GM19438 (cell line): ENCODE results near the gene OLFM1.

Source experiments
- ATAC-seq: cut with Tn5 transposase; IDR thresholded peaks from one replicate; pipeline ENCODE4 v1.9.1; 2021; ENCODE audit warnings: low read depth; ENCODE audit not compliant: unreplicated experiment

OLFM1 gene

DNA sequence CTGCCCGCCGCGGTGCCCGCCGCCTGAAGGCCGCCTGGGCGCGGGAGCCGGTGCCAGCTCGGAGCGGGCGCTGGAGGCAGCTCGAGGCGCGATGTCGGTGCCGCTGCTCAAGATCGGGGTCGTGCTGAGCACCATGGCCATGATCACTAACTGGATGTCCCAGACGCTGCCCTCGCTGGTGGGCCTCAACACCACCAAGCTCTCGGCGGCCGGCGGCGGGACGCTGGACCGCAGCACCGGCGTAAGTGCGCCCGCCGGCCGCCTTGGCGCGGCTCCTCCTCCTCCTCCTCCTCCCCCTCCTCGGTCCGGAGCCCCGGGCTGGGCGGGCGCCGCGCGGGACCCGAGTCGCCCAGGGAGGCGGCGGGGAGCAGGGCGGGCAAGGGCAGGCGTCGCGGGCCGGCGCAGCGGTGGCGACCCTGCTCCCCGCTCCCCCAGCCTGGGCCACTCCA lies 455 bp downstream of the OLFM1 start:
- no peak for ATAC-seq

DNA sequence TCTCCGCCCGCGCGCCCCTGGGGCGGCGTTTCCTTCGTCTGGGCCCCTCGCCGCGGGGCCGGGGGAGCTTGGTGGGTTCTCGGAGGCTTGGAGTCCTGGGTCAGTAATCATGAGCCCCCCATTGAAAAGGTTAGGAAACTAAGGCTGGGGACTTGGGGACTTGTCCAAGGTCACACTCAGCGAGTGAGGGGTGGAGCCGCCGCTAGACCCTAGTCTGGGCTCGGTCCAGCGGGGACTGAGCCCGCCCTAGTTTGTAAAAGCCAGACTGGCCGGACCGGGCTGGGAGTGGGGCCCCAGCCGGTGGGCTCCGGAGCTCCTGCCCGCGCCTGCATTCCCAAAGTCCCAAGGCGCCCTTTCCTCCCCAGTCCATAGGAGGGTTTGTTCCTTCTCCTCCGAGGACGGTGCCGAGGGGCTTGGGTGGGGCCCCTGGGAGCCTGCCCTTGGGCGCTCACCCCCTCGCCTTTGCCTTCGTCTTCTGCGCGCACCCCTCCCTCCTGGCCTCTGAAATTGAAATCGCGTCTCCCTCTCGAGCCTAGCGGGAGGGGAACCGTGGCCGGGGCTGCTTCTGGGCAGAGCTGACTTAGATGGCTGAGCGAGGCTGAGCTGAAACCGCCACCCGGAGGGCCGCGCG lies 995 bp downstream of the OLFM1 start:
- ATAC-seq, result no peak

DNA sequence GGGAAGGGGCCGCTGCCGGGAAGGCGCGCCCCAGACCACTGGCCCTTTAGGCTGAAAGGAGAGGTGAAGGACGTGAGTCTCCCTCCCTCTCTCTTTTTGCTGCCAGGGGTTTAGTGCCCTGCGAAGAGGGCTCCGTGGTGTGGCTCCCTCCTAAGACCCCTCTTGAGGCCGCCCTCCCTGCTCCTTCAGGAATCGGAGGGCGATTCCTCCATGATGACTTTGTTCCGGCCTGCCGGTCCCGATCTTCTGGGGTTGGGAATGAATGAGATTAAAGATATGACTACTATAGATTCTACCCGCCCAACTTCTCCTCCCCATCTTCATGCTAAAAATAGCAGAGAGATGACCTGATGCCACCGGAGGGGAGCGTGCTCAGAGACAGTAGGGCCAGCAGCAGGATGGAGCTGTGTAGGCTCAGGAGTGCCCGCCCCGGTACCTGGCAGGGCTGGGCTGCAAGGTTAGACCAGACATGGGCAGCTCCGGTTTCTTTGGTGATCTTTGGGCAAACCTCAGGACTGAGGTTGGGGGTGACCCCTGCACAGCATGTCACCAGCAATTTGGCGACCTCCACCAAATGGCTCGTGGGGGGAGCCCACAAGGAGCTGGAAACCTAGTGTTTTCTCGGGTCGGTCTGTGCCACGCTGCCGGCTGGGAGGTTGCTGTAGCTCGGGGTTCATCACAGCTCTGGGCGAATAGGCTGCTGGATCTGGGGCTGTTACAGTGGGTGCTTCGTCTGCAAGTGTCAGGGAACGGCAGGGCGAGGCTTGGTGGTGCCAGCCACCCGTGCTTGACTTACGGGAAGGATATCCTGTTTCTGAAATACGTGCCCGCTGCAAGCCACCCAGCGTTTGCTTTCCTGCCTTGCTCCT lies 1.7 kb downstream of the OLFM1 start:
- no peak for ATAC-seq

DNA sequence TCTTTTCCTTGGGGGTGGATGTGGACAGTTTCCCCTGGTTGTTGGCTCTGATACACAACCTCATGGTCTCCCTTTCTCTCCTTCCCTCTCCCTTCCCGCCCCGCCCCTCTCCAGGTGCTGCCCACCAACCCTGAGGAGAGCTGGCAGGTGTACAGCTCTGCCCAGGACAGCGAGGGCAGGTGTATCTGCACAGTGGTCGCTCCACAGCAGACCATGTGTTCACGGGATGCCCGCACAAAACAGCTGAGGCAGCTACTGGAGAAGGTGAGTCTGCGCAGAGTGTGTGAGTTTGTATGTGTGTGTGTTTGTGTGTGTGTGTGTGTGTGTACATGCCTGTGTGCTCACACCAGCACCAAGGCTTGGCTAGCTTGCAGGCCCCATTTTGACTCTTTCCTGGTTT lies 2.6 kb downstream of the OLFM1 start:
- no peak for ATAC-seq

DNA sequence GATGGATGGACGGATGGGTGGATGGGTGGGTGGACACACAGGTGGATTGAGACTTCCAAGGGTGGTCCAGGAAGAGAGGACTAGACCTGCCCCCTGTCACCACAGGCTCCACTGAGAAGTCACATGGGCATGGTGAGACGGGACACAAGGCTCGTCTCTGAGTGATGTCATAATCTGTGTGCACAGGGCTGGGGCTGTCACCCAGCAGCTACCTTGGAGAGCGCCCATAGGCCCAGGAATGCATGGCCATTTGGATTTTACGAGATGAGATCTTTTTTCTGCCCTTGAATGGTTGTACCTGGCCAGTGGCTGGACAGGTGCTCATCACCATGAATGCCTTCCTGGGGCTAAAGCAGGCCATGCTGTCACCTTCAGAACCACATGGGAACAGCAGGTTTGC lies 3.1 kb downstream of the OLFM1 start:
- ATAC-seq, result no peak

DNA sequence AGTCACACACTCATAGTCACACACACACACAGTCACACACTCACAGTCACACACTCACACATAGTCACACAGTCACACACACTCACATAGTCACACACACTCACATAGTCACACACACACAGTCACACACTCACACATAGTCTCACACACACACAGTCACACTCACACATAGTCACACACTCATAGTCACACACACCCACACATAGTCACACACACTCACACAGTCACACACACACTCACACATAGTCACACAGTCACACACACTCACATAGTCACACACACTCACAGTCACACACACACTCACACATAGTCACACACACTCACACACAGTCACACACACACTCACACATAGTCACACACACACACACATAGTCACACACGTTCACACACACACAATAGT lies 4.1 kb downstream of the OLFM1 start:
- ATAC-seq, result no peak

DNA sequence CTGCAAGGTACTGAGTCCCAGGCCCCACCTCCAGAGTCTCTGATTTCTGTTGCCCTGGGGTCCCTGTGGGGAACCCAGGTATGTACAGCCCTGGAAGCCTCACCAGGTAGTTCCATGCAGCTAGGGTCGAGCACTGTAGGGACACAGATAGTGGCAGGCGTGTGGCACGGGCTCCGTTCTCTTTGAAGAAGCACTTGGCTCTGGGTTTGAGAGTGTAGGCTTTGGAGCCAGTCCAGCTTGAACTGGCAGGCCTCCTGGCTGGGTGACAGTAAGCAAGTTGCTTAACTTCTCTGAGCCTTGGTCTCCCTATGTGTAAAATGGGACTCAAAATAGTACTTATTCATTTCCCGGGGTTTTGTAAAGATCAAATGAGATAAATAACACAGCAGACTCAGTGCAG lies 5.6 kb downstream of the OLFM1 start:
- ATAC-seq, result no peak

DNA sequence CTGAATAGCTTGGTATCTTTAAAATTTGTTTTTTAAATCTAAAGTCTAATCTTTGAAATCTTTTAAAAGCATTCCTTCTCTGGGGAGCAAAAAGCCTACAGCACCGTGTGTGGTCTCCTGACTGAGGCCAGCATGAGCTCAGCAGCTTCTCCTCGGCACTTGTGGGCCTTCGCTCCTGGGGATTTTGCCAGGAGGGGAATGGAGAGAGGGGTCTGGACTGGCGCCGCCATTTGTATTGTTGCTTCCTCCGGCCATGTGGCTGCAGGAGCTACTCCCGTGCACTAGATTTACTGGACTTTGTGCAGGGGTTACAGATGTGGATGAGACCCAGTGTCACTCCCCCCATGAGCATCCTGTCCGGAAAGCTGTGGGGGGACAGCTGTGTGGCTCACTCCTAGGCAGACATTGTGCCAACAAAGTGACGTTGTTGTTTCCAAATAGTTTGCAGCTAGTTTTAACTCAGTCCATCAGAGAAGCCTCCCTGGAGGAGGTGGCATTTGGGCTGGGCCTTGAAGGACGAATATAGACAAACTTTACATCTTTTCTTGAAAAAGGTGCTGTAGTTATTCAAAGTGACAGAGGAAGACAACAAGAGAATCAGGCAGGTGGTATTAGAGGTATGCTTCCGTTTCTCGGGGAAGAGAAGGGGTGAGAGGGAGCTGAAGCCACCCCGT lies 6.6 kb downstream of the OLFM1 start:
- ATAC-seq, result no peak

DNA sequence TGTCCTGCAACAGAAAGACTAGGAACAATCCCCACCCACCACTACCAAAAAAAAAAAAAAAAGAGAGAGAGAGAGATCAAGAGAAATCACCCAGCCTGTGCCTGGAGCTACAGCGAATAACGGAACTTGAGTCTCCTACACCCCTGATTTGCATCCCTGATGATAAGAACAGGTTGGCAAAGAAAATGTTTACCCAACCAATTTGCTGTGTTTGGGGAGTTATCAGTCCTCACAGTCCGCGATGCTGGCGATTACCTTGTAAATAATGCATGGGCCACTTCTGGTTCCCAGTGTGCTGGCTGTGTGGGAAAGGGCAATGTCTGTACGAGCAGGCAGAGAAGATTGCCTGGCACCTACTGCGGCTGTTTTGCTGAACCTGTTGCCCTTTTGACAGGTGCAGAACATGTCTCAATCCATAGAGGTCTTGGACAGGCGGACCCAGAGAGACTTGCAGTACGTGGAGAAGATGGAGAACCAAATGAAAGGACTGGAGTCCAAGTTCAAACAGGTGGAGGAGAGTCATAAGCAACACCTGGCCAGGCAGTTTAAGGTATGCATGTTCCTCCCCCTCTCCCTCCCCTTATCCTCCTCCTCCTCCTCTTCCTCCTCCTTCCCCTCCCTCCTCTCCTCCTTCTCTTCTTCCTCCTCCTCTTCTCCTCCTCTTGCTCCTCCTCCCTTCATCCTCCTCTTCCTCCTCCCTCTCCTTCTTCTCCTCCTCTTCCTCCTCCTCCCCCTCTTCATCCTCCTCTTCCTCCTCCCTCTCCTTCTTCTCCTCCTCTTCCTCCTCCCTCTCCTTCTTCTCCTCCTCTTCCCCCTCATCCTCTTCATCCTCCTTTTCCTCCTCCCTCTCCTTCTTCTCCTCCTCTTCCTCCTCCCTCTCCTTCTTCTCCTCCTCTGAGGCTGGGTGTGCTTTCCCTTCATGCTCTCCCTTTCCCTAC lies 8.3 kb downstream of the OLFM1 start:
- ATAC-seq, result no peak

DNA sequence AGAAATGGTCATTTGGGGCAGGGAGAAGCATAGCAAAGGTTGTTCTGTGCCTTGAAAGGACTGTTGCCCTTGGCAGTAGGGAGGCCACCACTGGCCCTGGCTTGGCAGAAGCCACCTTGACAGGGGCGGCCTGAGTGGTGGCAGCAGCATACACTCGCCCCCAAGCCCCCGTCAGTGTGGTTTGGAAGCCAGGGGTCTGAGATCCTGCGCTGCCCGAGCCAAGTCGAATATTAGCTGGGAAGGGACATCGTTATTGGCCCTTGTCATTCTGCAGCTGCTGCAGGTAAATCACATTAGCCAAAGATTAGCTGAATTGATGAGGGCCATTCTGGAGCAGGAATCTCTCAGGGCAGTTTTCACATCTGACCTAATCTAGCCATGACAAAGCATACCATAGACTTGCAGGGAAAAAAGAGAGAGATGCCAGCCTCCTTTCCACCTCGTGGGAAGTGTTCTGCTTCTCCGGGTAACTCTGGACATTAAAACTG lies 9.0 kb downstream of the OLFM1 start:
- no peak for ATAC-seq

DNA sequence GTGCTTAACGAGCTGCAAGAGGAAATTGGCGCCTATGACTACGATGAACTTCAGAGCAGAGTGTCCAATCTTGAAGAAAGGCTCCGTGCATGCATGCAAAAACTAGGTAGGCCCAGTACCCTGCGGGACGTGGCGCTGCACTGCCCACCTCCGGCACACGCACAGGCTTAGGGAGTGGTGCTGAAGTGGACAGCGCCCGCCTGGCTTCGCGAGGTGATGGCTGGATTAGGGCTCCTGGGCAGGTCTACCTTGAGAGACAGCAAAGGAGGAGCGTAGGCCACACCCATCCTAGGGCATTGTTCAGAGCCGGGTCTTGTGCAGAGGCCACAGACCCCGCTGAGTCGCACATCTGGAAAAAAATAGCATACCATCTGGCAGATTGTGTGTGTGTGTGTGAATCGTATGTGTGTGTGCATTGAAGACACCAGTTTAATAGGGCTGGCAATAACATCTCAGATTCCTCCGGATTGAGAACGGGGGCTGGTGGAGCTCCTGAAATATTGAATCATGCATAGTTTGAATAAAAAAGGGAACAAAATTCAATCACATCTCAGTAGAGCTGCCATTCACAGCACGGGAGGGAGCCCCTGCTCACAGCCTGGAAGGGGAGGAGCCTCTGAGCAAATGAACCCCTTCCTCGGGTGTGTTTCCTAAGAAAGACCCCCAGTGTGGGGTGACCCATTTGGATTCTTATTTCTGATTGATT lies 11.1 kb downstream of the OLFM1 start:
- no peak for ATAC-seq

DNA sequence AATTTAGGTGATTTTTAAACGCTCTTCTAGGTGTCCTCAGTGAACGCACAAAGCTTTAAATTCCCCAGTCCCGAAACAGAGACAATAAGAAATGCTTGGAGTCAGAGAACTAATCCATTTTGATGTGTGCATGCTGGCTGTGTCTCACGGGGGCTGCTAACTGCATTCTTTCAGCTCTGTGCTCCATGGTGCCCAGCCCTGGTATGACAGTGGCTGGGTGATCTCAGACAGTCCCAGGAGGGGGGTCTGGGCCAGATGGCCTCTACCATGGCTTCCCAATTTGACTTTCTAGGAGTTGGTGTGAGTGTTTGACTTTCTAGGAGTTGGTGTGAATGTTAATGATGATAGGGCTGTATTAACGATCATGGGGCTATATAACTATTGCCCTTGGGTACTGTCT lies 12.1 kb downstream of the OLFM1 start:
- no peak for ATAC-seq

DNA sequence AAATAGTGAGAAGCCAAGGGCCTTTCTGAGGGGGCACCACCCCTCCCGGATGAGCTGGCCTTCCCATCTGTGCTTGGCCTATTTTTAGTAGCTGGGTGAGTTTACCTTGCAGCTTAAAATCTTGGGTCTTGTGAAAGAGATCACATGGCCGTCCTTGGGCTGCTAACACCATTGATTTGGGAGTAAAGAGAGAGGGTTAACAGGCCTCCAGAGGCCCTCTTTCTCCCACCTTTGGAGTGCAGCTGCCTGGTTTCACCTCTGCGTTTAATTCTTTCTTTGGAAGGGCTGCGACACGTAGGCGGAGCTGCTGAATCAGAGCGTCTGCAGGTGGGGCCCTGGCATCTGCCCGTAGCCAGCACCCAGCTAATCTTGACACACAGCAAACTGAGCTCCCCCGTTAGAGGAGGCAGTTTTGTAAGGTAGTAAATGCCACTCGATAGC lies 12.8 kb downstream of the OLFM1 start:
- no peak for ATAC-seq

DNA sequence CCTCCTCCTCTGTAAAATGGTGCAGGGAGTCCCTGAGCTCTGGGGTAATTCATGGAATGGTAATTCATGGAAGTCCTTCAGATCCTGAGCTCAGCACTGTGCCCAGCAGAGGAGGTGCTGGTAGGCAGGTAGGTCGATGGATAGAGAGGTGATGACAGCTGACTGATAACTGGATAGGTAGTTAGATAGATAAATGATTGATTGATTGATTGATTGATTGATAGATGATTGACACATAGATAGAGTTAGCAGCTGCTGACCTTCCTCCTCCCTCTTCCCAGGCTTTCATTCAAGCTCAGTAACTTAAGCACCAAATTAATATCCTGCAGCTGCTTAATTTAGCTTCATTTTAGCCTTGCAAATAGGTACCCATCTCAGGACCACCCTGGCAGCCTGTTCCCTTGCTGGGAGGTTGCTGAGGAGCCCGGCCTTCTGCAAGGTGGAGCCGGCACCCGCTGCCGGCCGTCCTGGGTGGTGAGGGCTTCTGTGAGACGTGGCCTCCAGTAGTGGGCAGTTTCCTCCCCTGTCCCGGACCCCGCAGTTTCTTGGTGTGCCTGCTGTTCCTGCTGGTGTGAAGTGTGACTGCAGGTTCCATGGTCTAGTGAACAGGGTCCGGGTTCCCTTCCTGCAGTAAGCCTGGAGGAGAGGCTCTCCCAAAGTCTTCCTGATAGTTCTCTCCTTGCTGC lies 13.4 kb downstream of the OLFM1 start:
- no peak for ATAC-seq

DNA sequence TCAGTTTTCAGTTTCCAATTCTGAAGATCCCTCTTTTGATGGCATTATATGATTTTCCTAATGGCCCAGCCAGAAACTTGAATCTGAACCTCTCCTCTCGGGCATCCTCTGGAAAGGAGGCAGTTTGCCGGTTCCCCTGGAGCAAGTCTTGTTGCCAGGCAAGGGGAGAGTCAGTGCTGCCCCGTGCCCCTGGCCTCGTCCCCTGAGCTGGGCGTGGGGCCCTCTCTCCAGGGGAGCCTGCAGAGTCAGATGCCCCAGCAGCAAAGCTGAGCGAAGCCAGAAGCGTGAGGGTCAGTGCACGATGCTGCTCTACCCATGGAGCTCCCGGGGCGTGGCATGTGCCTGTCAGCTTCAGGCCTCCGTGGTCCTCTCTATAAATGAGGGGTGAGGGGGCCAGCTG lies 14.0 kb downstream of the OLFM1 start:
- no peak for ATAC-seq

DNA sequence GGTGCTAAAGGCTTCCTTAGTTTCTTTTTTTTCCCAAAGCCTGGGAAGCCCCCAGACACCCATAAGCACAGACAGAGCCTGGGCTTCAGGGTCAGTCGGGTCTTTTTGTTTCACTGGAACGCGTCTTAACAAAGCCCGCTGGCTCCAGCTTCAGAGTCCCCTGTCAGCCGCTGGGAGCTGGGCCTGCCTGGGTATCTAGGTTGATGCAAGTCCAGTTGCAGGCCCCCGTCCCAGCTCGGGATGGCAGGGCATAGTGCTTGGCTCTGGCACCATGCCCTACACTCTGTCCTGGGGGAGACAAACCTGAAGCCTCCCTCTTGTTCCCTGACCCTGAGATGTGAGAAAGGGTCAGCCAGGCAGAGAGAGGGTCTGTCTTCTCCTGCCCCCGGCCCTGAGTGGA lies 14.5 kb downstream of the OLFM1 start:
- ATAC-seq, result no peak

DNA sequence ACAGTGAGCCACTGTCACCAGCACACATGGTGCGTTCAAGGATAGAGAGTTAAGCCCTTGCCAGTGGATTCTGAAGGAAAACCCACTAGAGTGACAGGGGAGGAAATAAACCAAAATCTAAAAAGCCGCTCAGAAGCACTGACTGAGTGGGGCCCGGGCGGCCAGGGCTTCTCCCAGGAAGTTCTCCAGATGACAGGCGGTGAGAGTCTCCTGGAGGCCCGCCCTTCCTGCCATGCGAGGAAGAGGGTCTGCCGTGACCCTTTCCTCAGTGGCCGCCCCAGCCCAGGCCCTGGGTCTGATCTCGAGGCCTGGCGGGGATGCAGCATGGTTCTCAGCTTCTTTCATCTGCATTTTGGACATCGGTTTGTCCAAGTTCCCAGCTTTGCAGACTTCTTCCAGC lies 14.9 kb downstream of the OLFM1 start:
- no peak for ATAC-seq

DNA sequence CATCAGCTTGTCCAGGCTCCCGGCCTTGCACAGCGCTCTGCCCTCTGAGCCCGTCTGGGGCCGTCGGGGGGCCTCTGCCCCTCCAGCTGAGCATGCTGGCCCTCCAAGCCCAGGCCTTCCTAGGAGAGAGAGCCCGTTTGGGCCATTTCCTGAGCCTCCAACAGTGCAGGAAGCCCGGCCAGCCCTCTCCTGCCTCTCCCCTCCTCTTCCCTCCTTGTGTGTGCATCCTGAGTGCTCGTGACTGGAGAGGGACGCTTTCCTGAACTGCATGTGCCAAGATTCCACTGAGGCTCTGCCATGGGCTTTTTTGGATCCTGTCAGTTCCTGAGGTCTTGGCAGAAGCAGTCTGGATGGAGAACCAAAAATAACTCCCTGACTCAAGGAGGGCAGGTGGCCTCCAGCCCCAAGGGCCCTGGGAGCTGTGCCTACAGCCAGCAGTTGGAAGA lies 15.6 kb downstream of the OLFM1 start:
- ATAC-seq, result no peak
